ENCODE measurements around the gene EREG.

DNA sequence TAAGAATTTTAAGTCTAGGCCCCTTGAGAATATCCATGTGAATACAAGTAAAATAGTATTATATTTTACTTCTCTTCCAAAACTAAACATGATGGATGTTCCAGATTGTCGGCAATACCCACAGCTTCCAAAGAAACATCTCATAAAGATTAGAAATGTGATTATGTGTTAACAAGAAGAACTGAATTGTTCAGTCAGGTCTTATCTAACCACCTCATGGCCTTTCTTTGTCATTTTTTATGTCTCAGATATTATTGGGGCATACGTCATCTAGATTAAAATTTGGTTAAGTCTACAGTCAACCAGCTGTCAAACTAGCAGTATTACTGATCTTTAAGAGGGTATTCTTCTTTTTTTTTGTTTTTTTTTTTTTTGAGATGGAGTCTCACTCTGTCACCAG, 46.7 kb upstream of the EREG start:
- TF ChIP-seq, protein P1, sequence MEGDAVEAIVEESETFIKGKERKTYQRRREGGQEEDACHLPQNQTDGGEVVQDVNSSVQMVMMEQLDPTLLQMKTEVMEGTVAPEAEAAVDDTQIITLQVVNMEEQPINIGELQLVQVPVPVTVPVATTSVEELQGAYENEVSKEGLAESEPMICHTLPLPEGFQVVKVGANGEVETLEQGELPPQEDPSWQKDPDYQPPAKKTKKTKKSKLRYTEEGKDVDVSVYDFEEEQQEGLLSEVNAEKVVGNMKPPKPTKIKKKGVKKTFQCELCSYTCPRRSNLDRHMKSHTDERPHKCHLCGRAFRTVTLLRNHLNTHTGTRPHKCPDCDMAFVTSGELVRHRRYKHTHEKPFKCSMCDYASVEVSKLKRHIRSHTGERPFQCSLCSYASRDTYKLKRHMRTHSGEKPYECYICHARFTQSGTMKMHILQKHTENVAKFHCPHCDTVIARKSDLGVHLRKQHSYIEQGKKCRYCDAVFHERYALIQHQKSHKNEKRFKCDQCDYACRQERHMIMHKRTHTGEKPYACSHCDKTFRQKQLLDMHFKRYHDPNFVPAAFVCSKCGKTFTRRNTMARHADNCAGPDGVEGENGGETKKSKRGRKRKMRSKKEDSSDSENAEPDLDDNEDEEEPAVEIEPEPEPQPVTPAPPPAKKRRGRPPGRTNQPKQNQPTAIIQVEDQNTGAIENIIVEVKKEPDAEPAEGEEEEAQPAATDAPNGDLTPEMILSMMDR (IDR thresholded peaks at IDR 0.05 in 8 of 11, conservative IDR thresholded peaks at IDR 0.05 in 3 of 11) = no peak
- no peak for TF ChIP-seq POLR2A (IDR thresholded peaks at IDR 0.05)
- no peak for TF ChIP-seq POLR2AphosphoS5 (IDR thresholded peaks at IDR 0.05)

Measured in spleen (tissue), 7 donors.